WTC11 (cell line): ENCODE data around the gene MLPH.

ENCODE experiments used
- CREB1 ChIP-seq: sonication (generic); formaldehyde crosslinking; IDR thresholded peaks from 2 replicates; pipeline ENCODE4 v1.8.0; 2023; ENCODE audit warnings: mild to moderate bottlenecking, missing genetic modification reagents
- NFE2L1 ChIP-seq: sonication (generic); formaldehyde crosslinking; IDR thresholded peaks from 2 replicates; pipeline ENCODE4 v1.8.1; 2023; ENCODE audit warnings: missing genetic modification reagents
- TF ChIP-seq, protein P1 (sequence below): fragments of 200-600 bp; IDR thresholded peaks from 2 replicates; pipeline ENCODE4 v1.8.0; 2022; ENCODE audit warnings: antibody characterized with exemption

DNA sequence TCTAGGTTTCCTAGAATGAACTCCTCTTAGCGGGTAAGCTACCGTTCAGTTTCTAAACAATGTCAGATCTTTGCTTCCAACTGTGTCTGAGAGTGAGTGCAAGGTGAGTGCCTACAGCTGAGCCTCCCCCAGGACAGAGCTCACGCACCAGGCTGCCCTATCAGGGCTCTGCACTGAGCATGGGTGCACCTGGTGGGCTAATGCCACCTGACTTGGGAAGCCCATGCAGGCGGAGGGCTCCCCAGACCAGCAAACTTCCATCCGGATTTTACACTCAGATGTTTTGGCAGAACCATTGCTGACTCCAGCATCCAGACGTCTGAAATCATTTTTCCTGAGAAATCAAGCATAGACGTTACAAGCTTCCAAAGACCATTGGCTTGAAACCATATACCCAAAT lies 16.1 kb upstream of the MLPH start:
- TF ChIP-seq, protein P1, sequence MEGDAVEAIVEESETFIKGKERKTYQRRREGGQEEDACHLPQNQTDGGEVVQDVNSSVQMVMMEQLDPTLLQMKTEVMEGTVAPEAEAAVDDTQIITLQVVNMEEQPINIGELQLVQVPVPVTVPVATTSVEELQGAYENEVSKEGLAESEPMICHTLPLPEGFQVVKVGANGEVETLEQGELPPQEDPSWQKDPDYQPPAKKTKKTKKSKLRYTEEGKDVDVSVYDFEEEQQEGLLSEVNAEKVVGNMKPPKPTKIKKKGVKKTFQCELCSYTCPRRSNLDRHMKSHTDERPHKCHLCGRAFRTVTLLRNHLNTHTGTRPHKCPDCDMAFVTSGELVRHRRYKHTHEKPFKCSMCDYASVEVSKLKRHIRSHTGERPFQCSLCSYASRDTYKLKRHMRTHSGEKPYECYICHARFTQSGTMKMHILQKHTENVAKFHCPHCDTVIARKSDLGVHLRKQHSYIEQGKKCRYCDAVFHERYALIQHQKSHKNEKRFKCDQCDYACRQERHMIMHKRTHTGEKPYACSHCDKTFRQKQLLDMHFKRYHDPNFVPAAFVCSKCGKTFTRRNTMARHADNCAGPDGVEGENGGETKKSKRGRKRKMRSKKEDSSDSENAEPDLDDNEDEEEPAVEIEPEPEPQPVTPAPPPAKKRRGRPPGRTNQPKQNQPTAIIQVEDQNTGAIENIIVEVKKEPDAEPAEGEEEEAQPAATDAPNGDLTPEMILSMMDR, result no peak
- TF ChIP-seq CREB1 (CRISPR knock-in tag) (no peak), NFE2L1 (CRISPR knock-in tag) (no peak)
